ENCODE results near the gene S100A16.
"Not testable (repeated sequence)": the region's sequence is repeated elsewhere in the genome, so short reads cannot be mapped to it uniquely, and the experiment has no call there.

Gene S100A16

DNA sequence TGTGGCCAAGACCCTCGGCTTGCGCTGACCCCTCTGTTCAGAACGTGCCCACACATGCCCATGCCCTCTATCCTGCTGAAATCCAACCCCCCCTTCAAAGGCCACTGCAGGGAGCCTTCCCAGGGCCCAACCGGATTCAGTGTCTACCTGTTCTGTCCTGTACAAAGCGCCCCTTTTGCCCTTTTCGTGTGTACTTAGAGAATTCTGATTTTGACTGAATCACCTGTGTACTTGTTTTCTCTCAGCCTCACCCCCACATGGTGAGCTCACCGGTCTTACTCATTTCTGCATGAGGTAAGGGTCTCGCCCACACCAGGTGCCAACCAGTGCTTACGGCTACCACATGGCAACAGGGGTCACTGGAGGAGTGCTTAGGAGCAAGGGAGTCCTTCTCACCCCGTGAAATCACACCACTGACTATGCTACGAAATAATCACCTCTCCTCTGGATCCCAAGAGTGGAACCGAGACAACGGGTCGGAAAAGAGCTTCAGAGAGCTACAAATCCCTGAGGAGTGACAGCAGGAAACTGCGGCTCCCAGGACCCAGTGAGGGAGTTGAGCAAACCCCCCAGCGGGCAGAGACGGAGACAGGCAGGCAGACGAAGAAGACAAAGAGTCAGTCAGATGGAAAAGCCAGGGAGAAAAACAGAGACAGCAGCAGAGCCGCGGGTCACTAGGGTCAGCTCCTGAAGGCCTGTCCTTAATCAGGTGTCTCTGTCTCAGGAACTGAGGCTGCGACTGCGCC lies 45.1 kb downstream of the S100A16 start:
- no peak for DNase-seq (ENCODE audit: low spot score)

GRCh38 chr1:153566414-153567371 lies 46.2 kb downstream of the S100A16 start:
- DNase-seq (ENCODE audit: low spot score) = peak; percentile 69
- in situ Hi-C loops (cut with MboI; ENCODE audit: low sequenced_read_pairs, unreplicated experiment) = no loop called here
- TF ChIP-seq CTCF (IDR thresholded peaks at IDR 0.05; ENCODE audit: borderline replicate concordance, control extremely low read depth, extremely low read depth, insufficient read depth, missing control alignments) = no peak

More for the DNA sequence above, 45.1 kb downstream of the S100A16 start:
- TF ChIP-seq CTCF (IDR thresholded peaks at IDR 0.05; ENCODE audit: borderline replicate concordance, control extremely low read depth, extremely low read depth, insufficient read depth, missing control alignments) = no peak
- in situ Hi-C loops (cut with MboI; ENCODE audit: low sequenced_read_pairs, unreplicated experiment) = no loop called here

GRCh38 chr1:153565529-153566374 lies 47.2 kb downstream of the S100A16 start, which contains the start of gene S100A2:
S100A2 (minus strand) TSS chr1:153565844; CDS start chr1:153563877, 1,967 bp downstream.
- DNase-seq (ENCODE audit: low spot score) = peak; percentile 77
- TF ChIP-seq CTCF (IDR thresholded peaks at IDR 0.05; ENCODE audit: borderline replicate concordance, control extremely low read depth, extremely low read depth, insufficient read depth, missing control alignments) = no peak
- in situ Hi-C loops (cut with MboI; ENCODE audit: low sequenced_read_pairs, unreplicated experiment) = no loop called here

GRCh38 chr1:153563991-153564390 lies 48.9 kb downstream of the S100A16 start:
- TF ChIP-seq CTCF (IDR thresholded peaks at IDR 0.05; ENCODE audit: borderline replicate concordance, control extremely low read depth, extremely low read depth, insufficient read depth, missing control alignments) = no peak
- in situ Hi-C loops (cut with MboI; ENCODE audit: low sequenced_read_pairs, unreplicated experiment) = no loop called here
- no peak for DNase-seq (ENCODE audit: low spot score)

DNA sequence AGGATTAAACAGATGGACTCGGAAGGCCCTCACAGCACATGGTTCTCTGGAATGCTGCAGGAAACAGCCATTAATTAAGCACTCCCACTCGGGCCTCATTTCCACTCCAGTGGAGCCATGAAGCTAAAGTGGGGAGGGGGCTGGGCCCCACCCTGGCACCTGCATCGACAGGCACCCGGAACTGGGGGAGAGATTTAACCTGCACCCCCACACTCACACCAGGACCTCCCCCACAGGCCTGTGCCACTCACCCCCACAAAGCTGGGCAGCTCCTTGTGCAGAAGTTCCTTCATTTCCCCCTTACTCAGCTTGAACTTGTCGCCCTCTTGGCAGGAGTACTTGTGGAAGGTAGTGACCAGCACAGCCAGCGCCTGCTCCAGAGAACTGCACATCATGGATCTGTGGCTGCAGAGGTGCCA lies 49.4 kb downstream of the S100A16 start:
- TF ChIP-seq CTCF (IDR thresholded peaks at IDR 0.05; ENCODE audit: borderline replicate concordance, control extremely low read depth, extremely low read depth, insufficient read depth, missing control alignments) = no peak
- in situ Hi-C loops (cut with MboI; ENCODE audit: low sequenced_read_pairs, unreplicated experiment) = no loop called here
- no peak for DNase-seq (ENCODE audit: low spot score)

DNA sequence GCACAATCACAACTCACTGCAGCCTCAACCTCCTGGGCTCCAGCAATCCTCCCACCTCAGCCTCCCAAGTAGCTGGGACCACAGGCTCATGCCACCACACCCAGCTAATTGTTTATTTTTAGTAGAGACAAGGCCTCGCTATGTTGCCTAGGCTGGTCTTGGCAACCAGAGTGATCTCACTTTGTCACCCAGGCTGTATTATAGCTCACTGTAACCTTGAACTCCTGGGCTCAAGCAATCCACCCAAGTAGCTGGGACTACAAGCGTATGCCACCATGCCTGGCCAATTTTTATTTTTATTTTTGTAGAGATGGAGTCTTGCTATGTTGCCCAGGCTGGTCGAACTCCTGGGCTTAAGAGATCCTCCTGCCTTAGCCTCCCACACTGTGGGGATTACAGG lies 50.9 kb downstream of the S100A16 start:
- in situ Hi-C loops (cut with MboI; ENCODE audit: low sequenced_read_pairs, unreplicated experiment); DNase-seq (ENCODE audit: low spot score): not testable (repeated sequence)
